WTC11 (cell line): ENCODE measurements around the gene ADAM22. TPM values are rescaled to one million over a fixed set of nuclear protein-coding genes. Genes with fewer than 3 reads are reported as not detected.

Experiments used
- CDX4 ChIP-seq: fragments of 250-450 bp; sonication (Bioruptor Pico); IDR thresholded peaks from 2 replicates; pipeline ENCODE4 v1.9.0; 2021; ENCODE audit warnings: moderate library complexity, mild to moderate bottlenecking, inconsistent platforms, borderline replicate concordance
- CREM ChIP-seq: sonication (generic); formaldehyde crosslinking; IDR thresholded peaks from 2 replicates; pipeline ENCODE4 v1.8.1; 2022; ENCODE audit warnings: mild to moderate bottlenecking, missing genetic modification reagents, moderate library complexity
- E2F1 ChIP-seq: sonication (generic); formaldehyde crosslinking; IDR thresholded peaks from 2 replicates; pipeline ENCODE4 v1.8.0; 2022; ENCODE audit warnings: mild to moderate bottlenecking, missing genetic modification reagents
- GRHL2 ChIP-seq: fragments of 250-450 bp; sonication (Bioruptor Pico); IDR thresholded peaks from 2 replicates; pipeline ENCODE4 v1.8.0; 2022; ENCODE audit warnings: mild to moderate bottlenecking, moderate library complexity; ENCODE audit not compliant: insufficient replicate concordance, severe bottlenecking
- HMGXB4 ChIP-seq: sonication (generic); formaldehyde crosslinking; IDR thresholded peaks from 2 replicates; pipeline ENCODE4 v1.8.1; 2023; ENCODE audit warnings: mild to moderate bottlenecking, moderate library complexity, missing genetic modification reagents
- MLX ChIP-seq: sonication (generic); formaldehyde crosslinking; IDR thresholded peaks from 2 replicates; pipeline ENCODE4 v1.8.1; 2023; ENCODE audit warnings: mild to moderate bottlenecking, missing genetic modification reagents, moderate library complexity
- MXD4 ChIP-seq: fragments of 250-450 bp; sonication (Bioruptor Pico); IDR thresholded peaks from 2 replicates; pipeline ENCODE4 v1.8.0; 2021; ENCODE audit warnings: mild to moderate bottlenecking, moderate library complexity, borderline replicate concordance
- NFATC4 ChIP-seq: fragments of 250-450 bp; sonication (Bioruptor Pico); IDR thresholded peaks from 2 replicates; pipeline ENCODE4 v1.9.0; 2021; ENCODE audit warnings: mild to moderate bottlenecking
- OVOL2 ChIP-seq: fragments of 250-450 bp; sonication (Bioruptor Pico); IDR thresholded peaks from 2 replicates; pipeline ENCODE4 v1.9.0; 2021; ENCODE audit warnings: mild to moderate bottlenecking, borderline replicate concordance
- PRRX2 ChIP-seq: fragments of 250-450 bp; sonication (Bioruptor Pico); IDR thresholded peaks from 2 replicates; pipeline ENCODE4 v1.8.0; 2021; ENCODE audit warnings: mild to moderate bottlenecking
- SMAD3 ChIP-seq: sonication (generic); formaldehyde crosslinking; IDR thresholded peaks from 2 replicates; pipeline ENCODE4 v1.8.0; 2022; ENCODE audit warnings: missing genetic modification reagents, mild to moderate bottlenecking, borderline replicate concordance
- STAT6 ChIP-seq: sonication (generic); formaldehyde crosslinking; conservative IDR thresholded peaks from 2 replicates; pipeline ENCODE4 v1.8.1; 2023; ENCODE audit warnings: mild to moderate bottlenecking, low read depth, missing genetic modification reagents, moderate library complexity
- TCF7 ChIP-seq: sonication (generic); formaldehyde crosslinking; IDR thresholded peaks from 2 replicates; pipeline ENCODE4 v1.8.0; 2022; ENCODE audit warnings: mild to moderate bottlenecking, low read depth, missing genetic modification reagents, moderate library complexity
- ZBTB21 ChIP-seq: sonication (generic); formaldehyde crosslinking; IDR thresholded peaks from 2 replicates; pipeline ENCODE4 v1.8.1; 2023; ENCODE audit warnings: mild to moderate bottlenecking, missing genetic modification reagents, borderline replicate concordance
- ZNF532 ChIP-seq: fragments of 250-450 bp; sonication (Bioruptor Pico); IDR thresholded peaks from 2 replicates; pipeline ENCODE4 v1.9.0; 2021; ENCODE audit warnings: mild to moderate bottlenecking, borderline replicate concordance
- total RNA-seq: library from RNA; stranded (reverse); gene quantifications from 3 replicates; pipeline ENCODE4 v1.2.3, GENCODE V29; 2021
- TF ChIP-seq, protein P1 (sequence below): sonication (generic); formaldehyde crosslinking; IDR thresholded peaks from 2 replicates; pipeline ENCODE4 v1.8.1; 2023; ENCODE audit warnings: mild to moderate bottlenecking, missing genetic modification reagents, moderate library complexity
- TF ChIP-seq, protein P2 (sequence below): fragments of 250-450 bp; sonication (Bioruptor Pico); conservative IDR thresholded peaks from 2 replicates; pipeline ENCODE4 v1.9.0; 2021; ENCODE audit warnings: mild to moderate bottlenecking
- TF ChIP-seq, protein P3 (sequence below): sonication (generic); formaldehyde crosslinking; IDR thresholded peaks from 2 replicates; pipeline ENCODE4 v1.8.0; 2023; ENCODE audit warnings: missing genetic modification reagents, mild to moderate bottlenecking, borderline replicate concordance

Gene ADAM22
- total RNA-seq, 1 experiment from 2014 or later, result 12.4 TPM

GRCh38 chr7:87934699-87935383, 790 bp downstream of the ADAM22 start (continued):
- no peak for TF ChIP-seq MLX (CRISPR knock-in tag)
- TF ChIP-seq ZBTB21 (CRISPR knock-in tag), result no peak
- TF ChIP-seq, protein P1, sequence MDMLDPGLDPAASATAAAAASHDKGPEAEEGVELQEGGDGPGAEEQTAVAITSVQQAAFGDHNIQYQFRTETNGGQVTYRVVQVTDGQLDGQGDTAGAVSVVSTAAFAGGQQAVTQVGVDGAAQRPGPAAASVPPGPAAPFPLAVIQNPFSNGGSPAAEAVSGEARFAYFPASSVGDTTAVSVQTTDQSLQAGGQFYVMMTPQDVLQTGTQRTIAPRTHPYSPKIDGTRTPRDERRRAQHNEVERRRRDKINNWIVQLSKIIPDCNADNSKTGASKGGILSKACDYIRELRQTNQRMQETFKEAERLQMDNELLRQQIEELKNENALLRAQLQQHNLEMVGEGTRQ, result 0 out of 2 replicates have a peak, but pooled peaks have one; percentile 20
- no peak for TF ChIP-seq MXD4 (CRISPR knock-in tag)
- no peak for TF ChIP-seq E2F1 (CRISPR knock-in tag)
- TF ChIP-seq CREM (CRISPR knock-in tag), result no peak
- no peak for TF ChIP-seq PRRX2 (CRISPR knock-in tag)
- TF ChIP-seq CDX4 (CRISPR knock-in tag), result no peak
- no peak for TF ChIP-seq HMGXB4 (CRISPR knock-in tag)
- TF ChIP-seq TCF7 (CRISPR knock-in tag), result 0 out of 2 replicates have a peak, but pooled peaks have one; percentile 38
- TF ChIP-seq OVOL2 (CRISPR knock-in tag), result no peak
- TF ChIP-seq, protein P2, sequence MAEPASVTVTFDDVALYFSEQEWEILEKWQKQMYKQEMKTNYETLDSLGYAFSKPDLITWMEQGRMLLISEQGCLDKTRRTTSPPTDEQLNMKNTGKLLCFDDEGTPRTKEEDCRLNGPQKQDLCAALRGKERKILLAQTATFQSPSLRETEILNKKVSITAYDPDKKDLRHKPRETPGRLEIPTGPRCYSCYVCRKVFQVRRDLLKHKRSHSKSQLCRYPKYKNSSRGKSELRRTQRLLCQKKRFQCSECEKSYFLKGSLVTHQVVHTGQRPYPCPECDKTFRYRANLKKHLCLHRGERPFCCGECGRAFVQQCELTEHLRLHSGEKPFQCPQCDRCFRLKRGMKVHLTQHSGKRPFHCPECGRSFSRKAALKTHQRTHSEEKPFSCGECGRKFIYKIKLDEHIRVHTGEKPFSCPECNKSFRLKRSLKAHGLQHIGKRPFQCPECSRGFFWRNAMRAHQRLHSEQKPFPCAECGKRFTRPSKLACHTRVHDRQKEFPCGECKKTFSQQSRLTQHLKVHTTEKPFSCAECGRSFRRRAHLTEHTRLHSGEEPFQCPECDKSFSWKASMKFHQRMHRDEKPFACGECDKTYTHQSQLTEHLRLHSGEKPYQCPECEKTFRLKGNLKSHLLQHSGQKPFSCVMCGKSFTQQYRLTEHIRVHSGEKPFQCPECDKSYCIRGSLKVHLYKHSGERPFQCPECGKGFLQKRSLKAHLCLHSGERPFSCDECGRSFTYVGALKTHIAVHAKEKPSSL (CRISPR knock-in tag), result no peak
- no peak for TF ChIP-seq GRHL2
- TF ChIP-seq, protein P3, sequence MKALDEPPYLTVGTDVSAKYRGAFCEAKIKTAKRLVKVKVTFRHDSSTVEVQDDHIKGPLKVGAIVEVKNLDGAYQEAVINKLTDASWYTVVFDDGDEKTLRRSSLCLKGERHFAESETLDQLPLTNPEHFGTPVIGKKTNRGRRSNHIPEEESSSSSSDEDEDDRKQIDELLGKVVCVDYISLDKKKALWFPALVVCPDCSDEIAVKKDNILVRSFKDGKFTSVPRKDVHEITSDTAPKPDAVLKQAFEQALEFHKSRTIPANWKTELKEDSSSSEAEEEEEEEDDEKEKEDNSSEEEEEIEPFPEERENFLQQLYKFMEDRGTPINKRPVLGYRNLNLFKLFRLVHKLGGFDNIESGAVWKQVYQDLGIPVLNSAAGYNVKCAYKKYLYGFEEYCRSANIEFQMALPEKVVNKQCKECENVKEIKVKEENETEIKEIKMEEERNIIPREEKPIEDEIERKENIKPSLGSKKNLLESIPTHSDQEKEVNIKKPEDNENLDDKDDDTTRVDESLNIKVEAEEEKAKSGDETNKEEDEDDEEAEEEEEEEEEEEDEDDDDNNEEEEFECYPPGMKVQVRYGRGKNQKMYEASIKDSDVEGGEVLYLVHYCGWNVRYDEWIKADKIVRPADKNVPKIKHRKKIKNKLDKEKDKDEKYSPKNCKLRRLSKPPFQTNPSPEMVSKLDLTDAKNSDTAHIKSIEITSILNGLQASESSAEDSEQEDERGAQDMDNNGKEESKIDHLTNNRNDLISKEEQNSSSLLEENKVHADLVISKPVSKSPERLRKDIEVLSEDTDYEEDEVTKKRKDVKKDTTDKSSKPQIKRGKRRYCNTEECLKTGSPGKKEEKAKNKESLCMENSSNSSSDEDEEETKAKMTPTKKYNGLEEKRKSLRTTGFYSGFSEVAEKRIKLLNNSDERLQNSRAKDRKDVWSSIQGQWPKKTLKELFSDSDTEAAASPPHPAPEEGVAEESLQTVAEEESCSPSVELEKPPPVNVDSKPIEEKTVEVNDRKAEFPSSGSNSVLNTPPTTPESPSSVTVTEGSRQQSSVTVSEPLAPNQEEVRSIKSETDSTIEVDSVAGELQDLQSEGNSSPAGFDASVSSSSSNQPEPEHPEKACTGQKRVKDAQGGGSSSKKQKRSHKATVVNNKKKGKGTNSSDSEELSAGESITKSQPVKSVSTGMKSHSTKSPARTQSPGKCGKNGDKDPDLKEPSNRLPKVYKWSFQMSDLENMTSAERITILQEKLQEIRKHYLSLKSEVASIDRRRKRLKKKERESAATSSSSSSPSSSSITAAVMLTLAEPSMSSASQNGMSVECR (CRISPR knock-in tag), result no peak
- no peak for TF ChIP-seq STAT6
- TF ChIP-seq SMAD3 (CRISPR knock-in tag), result no peak
- TF ChIP-seq NFATC4 (CRISPR knock-in tag), result no peak
- TF ChIP-seq ZNF532 (CRISPR knock-in tag), result no peak
